22Rv1 (cell line): Measurements from ENCODE around the gene TPRX1.
"Not testable (repeated sequence)": the region's sequence is repeated elsewhere in the genome, so short reads cannot be mapped to it uniquely, and the experiment has no call there.

ENCODE experiments used
- CTCF ChIP-seq: fragments of 450-650 bp; IDR thresholded peaks from 2 replicates; pipeline ENCODE4 v1.5.1; 2017; ENCODE audit warnings: mild to moderate bottlenecking
- ZFX ChIP-seq: fragments of 450-650 bp; IDR thresholded peaks from 2 replicates; pipeline ENCODE4 v1.6.1; 2017; ENCODE audit warnings: antibody characterized with exemption, borderline replicate concordance

- TF ChIP-seq CTCF, ZFX: not testable (repeated sequence)
Measured at GRCh38 chr19:47789811-47790210, 14.5 kb downstream of the TPRX1 start.
